ENCODE measurements around the gene FBXW8. TPM values are rescaled to one million over a fixed set of nuclear protein-coding genes. Genes with fewer than 3 reads are reported as not detected.

FBXW8 gene
- total RNA-seq, 1 donor from 2014 or later, result 12.8 TPM

DNA sequence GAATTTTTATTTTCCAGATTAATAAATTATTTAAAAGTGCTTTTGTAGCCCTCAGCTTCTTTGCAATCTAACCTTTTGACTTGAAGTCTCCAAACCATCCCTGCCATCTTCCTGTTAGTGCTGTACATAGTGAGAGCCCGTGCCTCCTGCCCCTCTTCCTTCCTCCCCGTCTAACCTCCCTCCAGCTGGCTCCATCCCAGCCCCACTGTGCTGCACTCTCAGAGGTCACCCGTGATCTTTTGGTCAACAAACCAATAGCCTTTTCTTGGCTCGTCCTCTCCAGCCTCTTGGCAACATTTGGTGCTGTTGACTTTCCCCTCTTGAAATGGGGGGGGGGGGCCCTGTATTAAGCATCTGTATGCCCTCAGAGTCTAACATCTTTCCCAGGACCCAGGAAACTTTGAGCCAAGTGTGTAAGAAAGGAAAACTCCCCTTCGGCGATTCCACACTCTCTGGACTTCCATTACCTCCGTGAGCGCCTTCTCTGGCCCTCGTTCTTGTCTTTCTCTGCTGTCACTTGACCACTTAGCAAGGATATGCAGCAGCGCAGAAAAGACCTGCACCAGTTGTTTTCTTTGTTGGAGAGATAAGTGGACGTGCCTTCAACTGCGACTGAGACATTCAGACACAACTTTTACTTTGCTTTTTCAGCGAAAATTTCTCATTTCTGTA is 44.1 kb downstream of the FBXW8 start:
- no peak for DNase-seq (ENCODE audit: low spot score)

GRCh38 chr12:116955382-116956021 is 44.8 kb downstream of the FBXW8 start:
- no peak for DNase-seq (ENCODE audit: low spot score)

- no peak for DNase-seq (ENCODE audit: low spot score)
These were observed 47.9 kb downstream of the FBXW8 start for GRCh38 chr12:116958402-116959197.

GRCh38 chr12:116959198-116959460 is 48.4 kb downstream of the FBXW8 start:
- no peak for DNase-seq (ENCODE audit: low spot score)

DNA sequence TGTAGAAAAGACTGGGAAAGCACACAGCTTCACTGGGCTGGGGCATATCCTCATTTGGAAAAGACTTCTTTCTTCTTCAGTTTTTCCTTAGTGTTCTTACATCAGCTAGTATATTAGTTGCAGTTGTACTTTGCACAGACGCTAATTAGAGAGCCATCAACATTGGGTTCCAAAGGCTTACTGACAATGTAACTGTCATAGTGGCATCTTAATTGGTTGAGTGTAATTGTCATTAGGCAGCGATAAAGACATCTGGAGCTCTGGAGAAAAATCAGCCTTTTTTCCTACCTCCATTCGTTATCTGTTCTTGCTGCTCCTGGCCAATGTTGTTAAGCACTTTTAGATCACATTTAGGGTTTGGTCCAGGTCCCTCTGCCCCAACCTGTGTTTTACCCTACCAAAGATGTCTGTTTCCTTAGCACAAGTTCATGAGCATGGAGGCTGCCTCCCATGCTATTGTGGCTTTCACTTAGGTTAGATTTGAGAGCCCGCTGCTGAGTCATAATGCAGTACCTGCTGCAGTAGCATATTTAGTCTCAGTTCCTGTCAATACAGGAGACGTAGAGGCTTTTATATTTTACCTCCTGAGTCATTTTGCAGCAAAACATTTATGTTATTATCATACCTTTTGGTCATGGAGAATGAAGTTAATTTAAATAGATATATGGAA is 49.2 kb downstream of the FBXW8 start:
- DNase-seq (ENCODE audit: low spot score), result no peak

DNA sequence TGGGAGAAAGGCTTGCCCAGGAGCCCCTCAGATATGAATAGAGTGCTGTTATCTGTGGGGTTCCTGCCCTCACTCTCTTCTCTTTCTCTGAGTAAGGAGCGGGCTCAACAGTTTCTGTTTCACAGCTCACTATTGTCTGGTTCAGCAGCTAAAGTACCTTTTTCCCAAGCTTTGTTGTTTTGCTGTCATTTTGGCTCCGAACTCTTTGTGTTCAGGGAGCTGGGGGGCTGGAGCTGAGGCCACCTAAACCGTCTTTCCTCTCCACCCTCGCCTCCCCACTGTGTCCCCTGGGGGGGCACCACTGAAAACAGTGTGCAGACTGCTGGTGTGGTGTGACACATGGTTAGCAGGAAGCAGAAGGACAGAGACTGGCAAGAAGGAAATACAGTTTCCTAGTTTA is 51.4 kb downstream of the FBXW8 start:
- no peak for DNase-seq (ENCODE audit: low spot score)

- no peak for DNase-seq (ENCODE audit: low spot score)
These were observed 52.1 kb downstream of the FBXW8 start for GRCh38 chr12:116962783-116963356.

DNA sequence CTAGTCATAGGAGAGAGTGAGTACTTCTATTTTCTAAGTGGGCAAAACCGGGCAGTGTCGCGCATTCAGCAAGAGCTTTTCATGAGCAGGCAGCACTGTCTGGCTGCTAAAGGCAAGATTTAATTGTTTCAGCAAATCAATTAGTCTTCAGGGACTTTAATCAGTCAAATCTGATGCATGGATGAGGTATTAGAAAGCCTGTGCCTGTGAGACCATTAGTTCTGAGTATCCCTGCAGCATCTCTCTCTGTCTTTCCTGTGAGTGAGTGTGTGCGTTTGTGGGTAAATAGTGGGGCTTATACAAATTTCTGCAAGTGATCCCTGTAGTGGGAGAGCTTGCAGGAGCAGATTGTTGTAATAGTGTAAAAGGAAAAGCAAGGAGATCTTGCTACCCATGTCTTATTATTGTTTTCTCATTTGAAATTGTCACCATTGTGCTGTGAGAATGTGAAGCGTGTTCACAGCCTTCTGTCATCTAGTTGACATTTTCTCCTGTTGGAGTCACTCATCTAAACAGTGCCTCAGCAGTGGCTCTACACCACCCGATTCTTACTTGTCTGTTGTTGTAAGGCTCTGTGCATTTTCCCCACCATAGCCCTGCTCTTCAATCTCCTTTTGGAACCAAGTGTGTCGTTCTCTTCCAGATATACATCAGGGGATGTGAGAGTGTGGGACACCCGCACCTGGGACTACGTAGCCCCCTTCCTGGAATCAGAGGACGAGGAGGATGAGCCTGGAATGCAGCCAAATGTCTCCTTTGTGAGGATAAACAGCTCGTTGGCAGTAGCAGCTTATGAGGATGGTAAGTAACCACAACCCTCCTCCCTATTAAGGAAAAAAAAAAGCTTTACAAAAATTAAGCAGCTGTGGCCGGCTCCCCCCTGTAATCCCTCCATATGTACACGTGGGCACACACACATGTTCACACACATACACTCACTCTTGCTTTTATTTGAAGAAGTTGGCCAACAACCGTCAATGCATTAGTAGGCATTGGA is 53.6 kb downstream of the FBXW8 start:
- no peak for DNase-seq (ENCODE audit: low spot score)

GRCh38 chr12:116968986-116969385 is 58.2 kb downstream of the FBXW8 start:
- no peak for DNase-seq (ENCODE audit: low spot score)

DNA sequence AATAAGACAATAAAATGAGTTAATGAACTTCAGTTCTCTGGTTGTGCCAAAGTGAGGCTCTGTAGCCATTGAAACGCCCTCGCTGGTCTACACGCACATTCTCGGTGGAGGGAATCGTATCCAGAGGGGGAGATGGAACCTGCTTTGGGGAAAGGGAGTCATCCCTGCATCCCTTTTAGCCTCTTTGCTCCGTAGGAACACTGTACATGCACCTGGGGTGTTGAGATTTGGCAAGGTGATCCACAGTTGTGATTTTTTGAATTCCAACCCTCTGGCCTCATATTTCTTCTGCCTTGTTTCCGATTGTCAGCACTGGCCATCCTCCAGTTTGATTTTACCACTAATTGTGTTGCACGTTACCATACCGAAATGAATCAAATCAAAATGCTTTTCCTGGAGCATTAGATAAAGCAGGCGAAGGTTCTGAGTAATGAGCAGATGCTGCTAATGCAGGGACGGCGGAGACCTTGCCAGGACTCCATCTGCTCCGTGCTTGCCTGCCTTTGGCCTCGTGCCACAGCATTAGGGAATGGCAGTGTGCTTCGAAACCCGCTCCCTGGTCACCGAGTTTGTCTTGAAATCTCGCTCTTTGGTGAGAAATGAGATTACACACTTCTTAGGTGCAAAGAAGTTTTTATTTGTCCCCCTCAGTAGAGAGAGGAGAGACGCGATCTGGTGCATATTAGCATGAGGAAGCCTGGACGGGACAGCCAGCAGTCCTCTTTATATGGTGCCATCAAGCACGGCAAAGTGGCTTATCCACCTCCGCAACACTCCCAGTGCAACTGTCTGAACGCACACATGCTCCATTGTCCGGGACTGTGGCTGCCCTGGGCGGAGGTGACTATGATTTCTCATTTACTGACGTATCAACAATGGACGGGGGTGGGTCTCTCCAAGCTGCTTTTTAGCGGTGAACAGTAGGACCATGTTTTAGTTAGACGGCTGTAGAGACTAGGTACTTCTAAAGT is 59.1 kb downstream of the FBXW8 start:
- no peak for DNase-seq (ENCODE audit: low spot score)

GRCh38 chr12:116971222-116971621 is 60.5 kb downstream of the FBXW8 start:
- DNase-seq (ENCODE audit: low spot score), result no peak

DNA sequence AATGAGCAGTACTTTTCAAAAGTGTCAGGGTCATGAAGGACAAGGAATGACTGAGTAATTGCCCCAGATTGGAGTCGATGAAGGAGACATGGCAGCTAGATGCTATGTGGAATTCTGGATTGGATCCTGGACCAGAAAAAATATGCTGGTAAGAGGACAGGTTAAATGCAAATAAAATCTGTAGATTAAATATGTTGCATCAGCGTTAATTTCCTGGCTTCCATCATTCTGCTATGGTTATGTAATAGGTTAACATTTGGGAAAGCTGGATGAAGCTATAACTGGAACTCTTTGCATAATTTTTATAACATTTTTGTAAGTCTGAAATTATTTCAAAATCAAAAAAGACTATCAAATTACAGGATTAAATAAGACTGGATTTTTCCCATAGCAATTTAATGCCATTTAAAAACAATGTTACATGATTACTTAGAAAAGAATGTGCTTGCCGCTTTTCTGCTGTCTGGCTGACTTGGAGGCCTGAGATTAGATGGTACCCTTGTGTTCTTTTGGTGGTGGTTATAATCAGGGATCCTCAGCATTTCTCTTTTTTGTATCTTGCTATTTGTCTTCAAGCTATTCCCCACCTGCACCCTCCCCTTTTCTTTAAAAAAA is 65.1 kb downstream of the FBXW8 start:
- DNase-seq (ENCODE audit: low spot score), result no peak

GRCh38 chr12:116977465-116978380 is 67.0 kb downstream of the FBXW8 start:
- no peak for DNase-seq (ENCODE audit: low spot score)

- no peak for DNase-seq (ENCODE audit: low spot score)
These were observed 68.2 kb downstream of the FBXW8 start for GRCh38 chr12:116978791-116979508.

DNA sequence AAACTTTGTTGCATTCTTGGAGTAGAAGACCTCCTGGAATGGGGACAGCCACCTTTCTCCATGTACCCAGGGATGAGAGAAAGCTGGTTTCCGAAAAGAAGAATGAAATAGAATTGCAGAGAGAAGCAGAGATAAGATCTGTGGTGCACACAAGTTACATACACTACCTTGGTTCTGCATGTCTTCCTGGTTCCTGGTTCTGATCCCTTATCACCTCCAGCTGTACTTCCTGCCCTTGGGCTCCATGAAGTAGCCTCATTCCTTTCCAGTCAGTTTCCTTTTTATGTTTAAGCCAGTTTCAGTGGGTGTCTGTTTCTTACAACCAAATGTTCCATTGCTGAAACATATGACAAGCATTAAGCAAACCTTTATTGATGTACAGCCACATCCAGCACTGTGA is 69.3 kb downstream of the FBXW8 start:
- DNase-seq (ENCODE audit: low spot score), result no peak

- DNase-seq (ENCODE audit: low spot score), result no peak
These were observed 72.2 kb downstream of the FBXW8 start for GRCh38 chr12:116982791-116983411.

DNA sequence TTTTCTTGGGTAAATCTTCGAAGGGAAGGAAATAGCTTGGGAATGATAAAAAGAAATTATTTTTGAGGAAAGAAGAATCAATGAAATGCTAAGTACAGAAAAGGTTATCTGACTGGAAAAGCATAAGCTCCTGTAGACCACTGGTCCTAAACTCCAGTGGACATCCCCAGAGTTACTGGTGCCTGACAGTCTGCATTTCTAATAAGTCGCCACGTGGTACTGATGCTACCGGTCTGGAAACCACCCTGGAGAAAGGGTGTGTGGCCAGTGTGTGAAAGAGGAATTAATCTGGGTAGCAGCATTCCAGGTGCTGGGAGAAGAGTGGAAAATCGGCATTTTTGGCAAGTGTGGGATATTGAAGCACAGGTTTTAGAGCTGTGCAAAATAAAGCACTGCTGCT is 73.3 kb downstream of the FBXW8 start:
- DNase-seq (ENCODE audit: low spot score), result no peak
